Activated T-cell treated with anti-CD3 and anti-CD28 coated beads, Interleukin-2, amount 50 U/mL, for 24 hours (primary cell): ENCODE data around the gene MACROD1.

Source experiments
- DNase-seq: peaks from one replicate; pipeline ENCODE4 v3.0.0-alpha.2; 2020
- H3K27ac Mint-ChIP-seq: 2 replicates; pipeline ENCODE4 v1.8.0; 2020; ENCODE audit warnings: mild to moderate bottlenecking, mixed read lengths
- H3K27me3 Mint-ChIP-seq: 2 replicates; pipeline ENCODE4 v1.8.0; 2020; ENCODE audit warnings: mixed read lengths
- H3K36me3 Mint-ChIP-seq: 2 replicates; pipeline ENCODE4 v1.8.0; 2020; ENCODE audit warnings: low read depth, mixed read lengths
- H3K4me1 Mint-ChIP-seq: 2 replicates; pipeline ENCODE4 v1.8.0; 2020; ENCODE audit warnings: low read depth, mixed read lengths
- H3K4me3 Mint-ChIP-seq: 2 replicates; pipeline ENCODE4 v1.8.0; 2020; ENCODE audit warnings: mild to moderate bottlenecking, moderate library complexity, mixed read lengths
- H3K9me3 Mint-ChIP-seq: 2 replicates; pipeline ENCODE4 v1.8.0; 2020; ENCODE audit warnings: mixed read lengths

The MACROD1 gene

DNA sequence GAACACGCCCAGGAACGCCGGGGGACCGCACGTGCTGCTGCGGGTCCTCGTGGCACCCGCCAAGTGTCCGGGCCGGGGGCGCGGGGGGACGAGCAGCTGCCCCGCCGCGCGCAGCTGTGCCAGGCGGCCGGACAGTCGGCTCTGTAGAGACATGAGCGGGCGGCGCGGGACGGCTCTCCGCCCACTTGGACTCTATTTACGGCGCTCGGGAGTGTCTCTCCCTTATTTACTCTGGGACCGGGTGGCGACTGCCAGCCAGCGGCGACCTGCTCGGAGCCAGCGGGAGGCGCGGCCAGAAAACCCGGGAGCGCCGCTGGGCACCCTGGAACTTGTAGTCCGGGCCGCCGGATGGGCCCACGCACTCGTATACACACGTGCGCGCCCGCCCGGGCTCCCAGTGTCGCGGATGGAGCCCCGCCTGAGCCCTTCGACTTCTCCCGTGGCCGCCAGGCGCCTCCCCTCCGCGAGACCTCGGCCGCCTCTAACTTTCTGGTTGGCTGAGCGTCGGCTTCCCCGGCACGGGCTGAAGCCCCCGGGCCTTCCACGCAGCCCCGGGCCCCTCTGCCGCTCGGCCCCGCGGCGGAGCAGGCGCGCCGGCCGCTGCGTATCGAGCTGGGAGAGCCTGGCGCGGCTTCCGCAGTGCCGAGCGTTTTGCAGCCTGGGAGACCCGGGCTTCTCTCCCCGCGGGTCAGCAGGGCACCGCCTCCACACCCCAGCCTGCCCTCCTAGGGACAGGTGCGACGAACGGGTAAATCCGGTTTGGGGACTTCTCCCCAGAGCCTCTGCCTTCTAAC lies at the start of gene MACROD1:
TSS of gene MACROD1 (minus strand) at position 272 of the 794 bp plus-strand sequence. CDS start at position 153, 119 bp downstream.
- DNase-seq, result peak; percentile 90
- H3K4me3 Mint-ChIP-seq, result peak within 1 kb of the TSS; percentile 91
- peak within 1 kb of the TSS; percentile 92 for H3K27ac Mint-ChIP-seq
- H3K9me3 Mint-ChIP-seq, result no peaks in the 10 kb centered on the region
- no peaks in the 10 kb centered on the region for H3K27me3 Mint-ChIP-seq
- peaks cover 17% of the 10 kb centered on the region for H3K36me3 Mint-ChIP-seq
- H3K4me1 Mint-ChIP-seq, result peaks cover 22% of the 10 kb centered on the region

GRCh38 chr11:64211181-64211872 lies 45.4 kb upstream of the MACROD1 start:
- peaks cover 55% of the 10 kb centered on the region for H3K4me1 Mint-ChIP-seq
- peaks cover 92% of the 10 kb centered on the region for H3K36me3 Mint-ChIP-seq
- no peaks in the 10 kb centered on the region for H3K9me3 Mint-ChIP-seq
- peak overlapping the region; percentile 85 for H3K27ac Mint-ChIP-seq
- H3K27me3 Mint-ChIP-seq, result no peaks in the 10 kb centered on the region
- no peak overlapping the region for H3K4me3 Mint-ChIP-seq
- no peak for DNase-seq

GRCh38 chr11:64210301-64211020 lies 44.5 kb upstream of the MACROD1 start:
- Mint-ChIP-seq H3K9me3 (no peaks in the 10 kb centered on the region), H3K4me3 (peak overlapping the region; percentile 6), H3K27ac (peak overlapping the region; percentile 99), H3K36me3 (peaks cover 93% of the 10 kb centered on the region), H3K27me3 (no peaks in the 10 kb centered on the region), H3K4me1 (peaks cover 63% of the 10 kb centered on the region)
- no peak for DNase-seq

- DNase-seq, result no peak
- Mint-ChIP-seq H3K4me3 (peak overlapping the region; percentile 98), H3K9me3 (no peaks in the 10 kb centered on the region), H3K27me3 (no peaks in the 10 kb centered on the region), H3K4me1 (peaks cover 60% of the 10 kb centered on the region), H3K36me3 (peaks cover 93% of the 10 kb centered on the region), H3K27ac (peak overlapping the region; percentile 99)
Observed at GRCh38 chr11:64209563-64209843, 43.6 kb upstream of the MACROD1 start.

GRCh38 chr11:64208796-64209562 lies 43.1 kb upstream of the MACROD1 start:
- Mint-ChIP-seq H3K9me3 (no peaks in the 10 kb centered on the region), H3K27ac (peak overlapping the region; percentile 99), H3K27me3 (no peaks in the 10 kb centered on the region), H3K4me1 (peaks cover 61% of the 10 kb centered on the region), H3K4me3 (peak overlapping the region; percentile 98), H3K36me3 (peaks cover 93% of the 10 kb centered on the region)
- no peak for DNase-seq

DNA sequence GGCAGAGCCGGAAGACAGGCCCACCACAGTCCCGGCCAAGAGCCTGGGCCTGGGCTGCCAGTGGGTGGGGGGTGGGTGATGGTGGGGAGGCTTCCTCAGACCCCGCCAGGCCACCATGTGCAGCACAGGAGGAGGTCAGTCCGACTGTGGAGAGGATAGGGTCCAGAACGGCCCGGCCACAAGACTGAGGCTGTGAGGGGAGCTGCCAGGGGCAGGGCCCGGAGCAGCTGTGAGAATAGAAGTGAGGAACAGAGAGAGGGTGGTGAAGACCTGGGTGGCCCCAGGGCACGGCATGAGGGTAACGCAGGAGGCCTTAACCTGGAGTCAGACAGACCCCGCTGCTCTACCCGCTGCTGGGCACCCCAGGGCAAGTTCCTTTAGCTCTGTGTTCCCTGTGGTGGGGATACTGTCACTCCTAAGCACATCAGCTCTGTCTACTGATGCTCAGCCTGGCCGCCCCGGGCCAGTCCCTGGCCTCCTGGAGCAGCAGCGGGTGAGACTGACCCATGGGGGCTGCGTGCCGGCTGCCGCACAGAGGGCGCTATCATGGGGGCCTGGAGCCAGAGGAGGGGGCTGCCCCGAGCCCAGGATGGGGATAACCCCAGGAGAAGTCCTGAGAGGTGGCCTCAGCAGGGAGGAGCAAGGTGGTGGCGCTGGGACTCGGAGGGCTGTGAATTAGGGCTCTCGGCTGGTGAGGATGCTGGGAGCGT lies 42.3 kb upstream of the MACROD1 start:
- peak overlapping the region; percentile 99 for H3K27ac Mint-ChIP-seq
- peak overlapping the region; percentile 98 for H3K4me3 Mint-ChIP-seq
- no peaks in the 10 kb centered on the region for H3K27me3 Mint-ChIP-seq
- peaks cover 95% of the 10 kb centered on the region for H3K36me3 Mint-ChIP-seq
- H3K9me3 Mint-ChIP-seq, result no peaks in the 10 kb centered on the region
- peaks cover 62% of the 10 kb centered on the region for H3K4me1 Mint-ChIP-seq
- no peak for DNase-seq

GRCh38 chr11:64207256-64208085 lies 41.6 kb upstream of the MACROD1 start:
- Mint-ChIP-seq H3K4me3 (peak overlapping the region; percentile 98), H3K36me3 (peaks cover 97% of the 10 kb centered on the region)

DNA sequence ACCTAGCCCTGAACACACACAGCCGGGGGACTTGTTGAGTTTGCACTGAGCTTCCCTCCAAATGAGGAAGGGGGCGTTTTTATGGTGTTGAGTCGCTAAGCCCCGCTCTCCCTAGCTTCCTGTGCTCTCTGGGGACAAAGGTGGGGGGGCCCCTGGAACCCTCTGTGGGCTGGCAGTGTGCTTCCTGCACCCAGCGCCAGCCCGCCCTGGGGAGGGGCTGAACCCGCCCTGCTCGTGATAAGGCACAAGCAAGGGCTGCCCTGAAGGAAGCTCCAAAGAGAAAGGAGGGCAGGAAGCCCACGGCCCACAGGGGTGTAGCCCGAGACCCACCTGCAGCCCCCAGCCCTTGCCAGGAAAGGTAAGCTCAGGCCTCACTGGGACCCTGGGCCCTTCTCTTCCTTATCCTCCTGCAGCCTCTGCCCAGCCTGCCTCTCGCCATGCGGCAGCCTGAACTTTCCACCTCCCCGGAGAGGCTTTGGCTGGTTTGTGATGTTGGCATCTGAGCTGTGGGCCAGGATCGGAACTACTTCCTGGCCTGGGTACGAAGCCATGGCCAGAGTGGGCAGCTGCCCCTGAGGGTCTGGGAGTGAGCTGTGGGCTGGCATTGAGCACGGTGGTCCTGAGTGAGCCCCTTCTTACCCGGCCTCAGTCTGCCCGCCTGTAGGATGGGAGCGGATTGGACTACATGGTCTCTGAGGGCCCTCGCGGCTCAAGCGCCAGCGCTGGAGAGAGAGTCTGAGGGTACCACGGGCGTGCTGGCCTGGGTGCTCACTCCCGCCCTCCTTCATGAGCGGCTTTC lies 40.7 kb upstream of the MACROD1 start, which contains the start of gene FERMT3:
TSS of gene FERMT3 (plus strand) at position 265 of the 799 bp plus-strand sequence. CDS start 644 bp downstream, outside the sequence.
- Mint-ChIP-seq H3K9me3 (no peaks in the 10 kb centered on the region), H3K27ac (peak within 1 kb of the TSS; percentile 99), H3K27me3 (no peaks in the 10 kb centered on the region), H3K36me3 (peaks cover 97% of the 10 kb centered on the region), H3K4me1 (peaks cover 60% of the 10 kb centered on the region), H3K4me3 (peak within 1 kb of the TSS; percentile 98)
- peak; percentile 84 for DNase-seq

More at GRCh38 chr11:64207256-64208085, 41.6 kb upstream of the MACROD1 start:
- DNase-seq, result peak; percentile 90
- H3K4me1 Mint-ChIP-seq, result peaks cover 64% of the 10 kb centered on the region
- H3K27ac Mint-ChIP-seq, result peak overlapping the region; percentile 99
- no peaks in the 10 kb centered on the region for H3K9me3 Mint-ChIP-seq
- H3K27me3 Mint-ChIP-seq, result no peaks in the 10 kb centered on the region

- DNase-seq, result peak; percentile 78
- H3K27me3 Mint-ChIP-seq, result no peaks in the 10 kb centered on the region
- peaks cover 99% of the 10 kb centered on the region for H3K36me3 Mint-ChIP-seq
- H3K4me1 Mint-ChIP-seq, result peaks cover 49% of the 10 kb centered on the region
- peak overlapping the region; percentile 34 for H3K4me3 Mint-ChIP-seq
- H3K27ac Mint-ChIP-seq, result peak overlapping the region; percentile 99
- H3K9me3 Mint-ChIP-seq, result no peaks in the 10 kb centered on the region
Observed at GRCh38 chr11:64204464-64204989, 38.6 kb upstream of the MACROD1 start.

GRCh38 chr11:64204080-64204440 lies 38.1 kb upstream of the MACROD1 start:
- Mint-ChIP-seq H3K9me3 (no peaks in the 10 kb centered on the region), H3K27ac (peak overlapping the region; percentile 99), H3K36me3 (peaks cover 99% of the 10 kb centered on the region), H3K4me3 (no peak overlapping the region), H3K4me1 (peaks cover 45% of the 10 kb centered on the region), H3K27me3 (no peaks in the 10 kb centered on the region)
- no peak for DNase-seq

DNA sequence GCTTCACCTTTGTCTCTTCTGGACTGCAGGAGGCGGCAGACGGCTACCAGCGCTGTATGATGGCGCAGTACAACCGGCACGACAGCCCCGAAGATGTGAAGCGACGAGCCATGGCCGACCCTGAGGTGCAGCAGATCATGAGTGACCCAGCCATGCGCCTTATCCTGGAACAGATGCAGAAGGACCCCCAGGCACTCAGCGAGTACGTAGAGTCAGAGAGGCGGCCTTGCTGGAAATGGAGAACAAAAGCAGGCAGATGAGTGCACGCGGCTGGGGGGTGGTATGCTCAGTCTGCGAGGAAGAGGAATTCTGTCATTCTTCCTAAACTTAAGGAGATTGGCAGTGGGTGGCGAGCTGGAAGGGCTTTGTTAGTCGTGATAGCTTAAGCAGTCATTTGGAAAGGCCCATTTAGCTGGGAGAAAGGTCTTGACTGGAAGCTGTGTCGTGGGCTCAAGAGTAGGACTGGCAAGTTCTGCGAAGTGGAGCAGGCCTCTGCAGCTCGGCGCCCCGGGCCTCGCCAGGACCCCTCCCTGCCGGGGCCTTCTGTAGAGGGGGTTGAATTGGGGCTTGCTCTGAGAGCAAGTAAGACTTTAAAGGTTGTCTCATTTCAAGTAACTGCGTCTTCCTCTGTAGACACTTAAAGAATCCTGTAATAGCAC lies 37.6 kb upstream of the MACROD1 start:
- Mint-ChIP-seq H3K9me3 (no peaks in the 10 kb centered on the region), H3K4me3 (no peak overlapping the region), H3K27me3 (no peaks in the 10 kb centered on the region), H3K4me1 (peaks cover 40% of the 10 kb centered on the region), H3K36me3 (peaks cover 99% of the 10 kb centered on the region), H3K27ac (peak overlapping the region; percentile 23)
- no peak for DNase-seq

DNA sequence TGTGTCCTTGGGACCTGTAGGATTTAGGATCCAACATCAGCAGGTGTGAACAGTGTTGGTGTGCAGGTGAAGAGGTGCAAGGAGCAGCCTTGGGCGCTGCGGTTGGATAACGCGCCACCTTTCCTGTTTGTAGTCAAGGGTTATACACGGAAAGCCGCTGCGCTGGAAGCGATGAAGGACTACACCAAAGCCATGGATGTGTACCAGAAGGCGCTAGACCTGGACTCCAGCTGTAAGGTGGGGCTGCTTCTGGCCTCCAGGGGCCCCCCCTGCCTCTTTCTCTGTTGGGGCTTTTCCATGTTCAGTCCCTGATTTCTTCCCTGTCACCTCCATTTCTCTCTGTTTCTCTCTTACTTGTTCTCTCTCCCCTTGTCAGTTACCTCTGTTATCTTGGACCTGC lies 37.1 kb upstream of the MACROD1 start:
- Mint-ChIP-seq H3K27ac (peak overlapping the region; percentile 23), H3K9me3 (no peaks in the 10 kb centered on the region), H3K4me3 (no peak overlapping the region), H3K27me3 (no peaks in the 10 kb centered on the region), H3K36me3 (peaks cover 99% of the 10 kb centered on the region), H3K4me1 (peaks cover 38% of the 10 kb centered on the region)
- no peak for DNase-seq
